GM19324 (cell line): ENCODE measurements around the gene PGLYRP2.

Experiments
- ATAC-seq: cut with Tn5 transposase; IDR thresholded peaks from one replicate; pipeline ENCODE4 v1.9.1; 2021; ENCODE audit warnings: mild to moderate bottlenecking, moderate library complexity; ENCODE audit not compliant: unreplicated experiment, low FRiP score

Gene PGLYRP2

DNA sequence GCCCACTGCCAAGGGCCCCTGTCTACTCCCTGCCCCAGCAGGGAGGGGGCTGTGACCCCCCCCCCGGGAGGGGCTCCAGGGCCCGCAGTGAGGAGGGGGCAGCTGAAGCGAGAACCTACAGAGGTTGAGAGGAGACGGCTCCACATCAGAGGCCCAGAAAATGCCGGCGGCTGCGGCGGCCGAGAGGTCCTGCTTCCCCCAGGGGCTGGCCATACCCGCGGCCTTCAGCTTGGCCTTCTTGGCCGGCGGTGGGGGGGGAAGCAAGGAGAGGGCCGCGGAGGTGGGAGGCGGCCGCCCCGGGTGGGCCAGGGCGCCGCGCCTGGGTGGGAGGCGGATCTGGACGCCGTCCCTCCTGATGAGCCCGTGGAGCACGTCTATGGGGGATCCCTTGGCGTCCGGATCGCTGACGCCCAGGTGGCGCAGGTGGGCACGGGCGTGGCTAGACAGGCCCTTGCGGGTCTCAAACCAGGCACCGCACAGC, 51.3 kb downstream of the PGLYRP2 start:
- ATAC-seq, result no peak

DNA sequence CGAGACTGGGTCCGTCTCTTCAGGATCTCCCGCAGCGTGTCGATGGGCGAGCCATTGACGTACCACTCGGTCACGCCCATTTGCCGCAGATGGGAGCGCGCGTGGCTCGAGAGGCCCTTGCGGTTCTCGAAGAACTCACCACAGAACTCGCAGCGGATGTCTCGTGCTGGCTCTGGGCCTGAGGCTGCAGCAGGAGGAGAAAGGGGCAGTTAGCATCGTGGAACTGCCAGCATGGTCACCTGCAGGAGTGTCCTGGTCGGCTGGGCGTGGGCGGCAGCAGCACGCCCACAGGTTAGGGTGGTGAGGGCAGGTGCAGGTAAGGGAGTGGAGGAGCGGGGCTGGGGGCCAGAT, 52.0 kb downstream of the PGLYRP2 start:
- ATAC-seq, result no peak

DNA sequence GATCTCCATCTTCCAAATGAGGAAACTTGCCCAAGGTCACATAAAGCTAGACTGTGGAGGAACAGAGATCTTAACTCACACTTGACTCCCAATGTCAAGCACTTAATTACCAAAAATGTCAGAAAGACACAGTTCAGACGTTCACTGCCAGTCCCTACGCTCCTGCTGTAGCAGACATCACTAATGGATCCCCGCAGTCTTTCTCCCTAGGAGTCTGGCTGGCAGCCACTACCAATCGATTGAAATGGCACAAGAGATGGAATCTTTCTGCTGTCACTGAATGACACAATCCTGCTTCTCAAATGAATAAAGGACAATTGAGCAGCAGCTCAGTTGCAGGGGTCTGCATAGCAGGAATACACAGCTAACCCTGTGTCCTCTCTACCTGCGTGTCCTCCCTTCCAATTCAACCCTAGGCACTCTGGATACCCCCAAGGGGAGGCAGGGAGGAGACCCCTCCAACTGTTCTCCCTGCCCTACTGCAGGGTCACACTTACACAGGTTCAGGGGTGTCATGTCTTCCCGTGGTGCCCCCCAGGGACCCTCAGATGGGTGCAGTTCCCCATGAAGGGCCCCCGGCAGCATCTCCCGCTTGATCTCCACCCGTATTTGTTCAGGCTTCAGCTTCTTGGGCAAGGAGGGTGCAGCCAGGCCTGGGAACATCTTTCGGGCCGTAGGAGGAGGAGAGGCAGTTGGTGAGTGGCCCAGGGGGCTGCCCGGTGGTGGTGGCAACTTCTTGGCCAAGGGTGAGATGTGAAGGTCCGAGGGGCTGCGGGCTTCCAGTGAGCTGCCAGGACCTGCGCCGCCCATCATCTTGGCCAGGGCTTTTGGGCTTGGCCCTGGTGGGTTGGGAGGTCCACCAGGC, 52.6 kb downstream of the PGLYRP2 start:
- ATAC-seq, result no peak

DNA sequence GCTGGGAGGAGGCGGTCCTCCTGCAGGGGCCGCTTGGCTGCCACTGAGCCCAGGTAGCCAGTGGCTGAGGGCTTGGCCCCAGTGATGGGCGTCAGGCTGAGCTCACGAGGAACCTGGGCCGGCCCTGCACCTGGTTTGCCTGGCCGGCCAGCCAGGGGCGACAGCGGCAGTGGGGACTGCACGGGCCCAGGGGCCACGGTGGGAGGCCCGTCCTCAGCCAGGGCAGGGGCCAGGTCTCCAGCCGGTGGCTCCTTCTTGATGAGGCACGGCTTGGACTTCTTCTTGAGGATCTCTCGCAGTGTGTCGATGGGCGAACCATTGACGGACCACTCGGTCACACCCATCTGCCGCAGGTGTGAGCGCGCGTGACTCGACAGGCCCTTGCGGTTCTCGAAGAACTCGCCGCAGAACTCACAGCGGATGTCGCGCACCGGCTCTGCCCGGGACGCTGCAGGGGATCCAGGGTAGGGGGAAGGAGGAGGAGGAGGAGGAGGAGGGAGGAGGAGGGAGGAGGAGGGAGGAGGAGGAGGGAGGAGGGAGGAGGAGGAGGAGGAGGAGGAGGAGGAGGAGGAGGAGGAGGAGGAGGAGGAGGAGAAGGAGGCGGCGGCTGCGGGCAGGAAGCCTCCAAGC, 53.9 kb downstream of the PGLYRP2 start:
- ATAC-seq, result no peak

DNA sequence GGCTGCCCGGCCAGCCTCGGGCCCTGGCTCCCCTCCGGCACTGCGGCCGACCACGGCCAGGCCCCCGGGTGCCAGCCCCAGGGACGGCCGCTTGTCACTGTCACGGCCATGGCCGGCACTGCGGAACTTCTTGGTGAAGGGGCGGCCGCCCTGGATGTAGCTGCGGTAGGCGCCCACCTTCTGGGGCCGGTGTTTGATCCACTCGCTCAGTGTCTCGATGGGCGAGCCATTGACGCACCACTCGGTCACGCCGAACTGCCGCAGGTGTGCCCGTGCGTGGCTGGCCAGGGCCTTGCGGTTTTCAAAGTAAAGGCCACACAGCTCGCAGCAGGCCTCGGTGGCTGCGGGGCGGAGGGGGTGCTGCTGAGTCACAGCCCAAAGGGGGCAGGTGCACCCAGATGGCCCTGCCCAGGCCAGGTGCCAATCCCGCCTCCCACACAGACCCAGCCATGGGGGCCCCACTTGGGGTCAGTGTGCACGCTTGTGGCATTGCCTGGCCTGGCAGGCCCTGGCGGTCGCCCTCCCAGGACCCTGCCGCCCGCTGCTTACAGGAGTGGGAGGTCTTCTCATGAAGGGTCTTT, 54.5 kb downstream of the PGLYRP2 start:
- no peak for ATAC-seq

DNA sequence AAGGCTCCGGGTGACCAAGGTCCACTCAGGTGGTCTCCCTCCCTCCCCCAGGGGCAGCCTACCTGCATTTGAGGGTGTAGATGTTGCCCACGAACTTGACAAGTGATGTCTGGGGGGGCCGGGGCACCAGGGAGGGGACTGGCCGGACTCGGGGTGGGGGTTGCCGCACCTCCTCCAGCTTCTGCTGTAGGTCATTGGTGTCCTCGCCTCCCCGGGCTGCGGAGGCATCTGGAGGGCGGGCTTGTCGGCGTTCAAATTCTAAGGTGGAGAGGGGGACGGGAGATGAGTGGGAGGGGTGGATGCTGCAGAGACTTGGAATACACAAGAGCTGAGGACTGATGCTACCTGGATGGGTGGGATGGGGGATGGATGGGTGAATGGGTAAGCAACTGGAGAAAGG, 55.2 kb downstream of the PGLYRP2 start:
- no peak for ATAC-seq

DNA sequence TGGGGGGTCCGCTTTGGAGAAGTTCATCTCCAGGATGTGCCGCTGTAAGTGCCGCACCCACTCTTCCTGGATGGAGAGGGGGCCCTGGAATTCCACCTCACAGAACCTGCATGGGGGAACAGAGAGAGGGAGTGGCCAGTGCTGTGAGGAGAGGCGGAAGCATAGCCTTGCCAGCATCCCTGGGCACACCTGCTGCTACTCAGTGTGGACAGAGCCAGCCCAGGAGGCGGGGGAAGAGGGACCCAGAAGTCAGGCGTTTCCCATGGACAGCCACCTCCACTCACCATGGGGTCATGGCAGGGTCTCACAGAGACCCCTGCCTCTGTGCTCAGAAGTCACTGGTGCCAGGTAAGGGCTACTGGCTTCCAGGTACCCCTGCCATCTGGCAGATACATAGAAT, 56.2 kb downstream of the PGLYRP2 start:
- no peak for ATAC-seq

DNA sequence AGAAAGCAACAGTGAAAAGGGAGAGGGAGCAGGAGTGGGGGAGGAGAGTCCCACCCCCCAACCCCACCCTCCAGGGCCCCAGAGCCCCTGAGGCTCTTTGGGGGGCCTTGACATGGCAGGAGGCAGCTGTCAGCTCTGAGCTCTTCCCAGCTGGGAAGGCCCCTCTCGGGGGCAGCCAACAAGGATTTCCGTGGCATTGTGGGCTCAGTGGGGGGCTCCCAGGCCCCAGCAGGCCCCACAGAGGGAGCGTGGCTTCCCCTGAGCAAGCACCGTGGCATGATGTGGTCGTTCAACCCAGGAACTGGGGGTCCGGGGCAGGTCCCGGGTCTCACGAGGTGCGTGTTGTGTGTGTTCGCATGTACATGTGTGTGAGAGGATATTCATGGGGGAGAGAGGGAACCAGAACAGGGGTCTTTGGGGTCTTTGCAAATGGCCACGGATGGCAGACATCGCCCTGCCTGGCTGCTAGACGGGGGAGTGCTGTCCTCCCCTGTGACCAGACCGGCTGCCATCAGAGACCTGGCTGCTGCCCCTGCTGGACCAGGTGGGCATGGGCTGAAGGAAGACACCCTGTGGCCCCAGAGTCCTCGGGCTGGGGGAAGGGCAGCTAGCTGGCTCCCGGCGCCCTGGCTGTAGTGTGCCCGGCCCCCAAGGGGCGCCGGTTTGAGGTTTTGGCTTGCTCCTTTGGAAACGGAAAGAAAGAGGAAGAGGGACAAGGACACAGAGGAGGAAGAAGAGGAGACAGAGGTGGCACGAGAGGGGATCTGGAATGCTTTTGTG, 56.8 kb downstream of the PGLYRP2 start:
- no peak for ATAC-seq

DNA sequence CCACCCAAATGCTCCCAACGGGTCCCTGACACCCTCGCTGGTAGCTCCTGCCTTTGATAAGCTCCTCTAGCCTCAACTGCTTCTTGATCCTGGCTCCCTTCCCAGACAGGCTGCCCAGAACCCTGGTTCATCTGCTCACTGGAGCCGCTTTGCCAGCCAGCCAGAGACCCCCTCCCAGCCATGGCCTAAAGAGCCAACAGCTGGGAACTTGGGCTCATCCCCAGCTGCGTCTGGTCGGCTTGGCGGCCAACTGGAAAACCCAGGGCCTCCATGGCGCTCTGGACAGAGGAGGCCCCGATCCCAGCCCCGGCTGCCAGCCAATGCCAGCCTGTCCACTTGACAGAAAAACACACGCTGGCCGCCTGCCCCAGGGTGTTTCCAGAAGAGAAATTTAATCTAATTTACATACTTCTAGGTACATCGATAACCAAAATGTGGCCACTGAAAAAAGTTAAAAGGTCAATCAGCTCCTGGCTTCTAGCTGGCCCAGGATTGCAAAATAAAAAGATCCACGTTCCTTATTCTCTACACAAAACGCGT, 57.5 kb downstream of the PGLYRP2 start:
- no peak for ATAC-seq

DNA sequence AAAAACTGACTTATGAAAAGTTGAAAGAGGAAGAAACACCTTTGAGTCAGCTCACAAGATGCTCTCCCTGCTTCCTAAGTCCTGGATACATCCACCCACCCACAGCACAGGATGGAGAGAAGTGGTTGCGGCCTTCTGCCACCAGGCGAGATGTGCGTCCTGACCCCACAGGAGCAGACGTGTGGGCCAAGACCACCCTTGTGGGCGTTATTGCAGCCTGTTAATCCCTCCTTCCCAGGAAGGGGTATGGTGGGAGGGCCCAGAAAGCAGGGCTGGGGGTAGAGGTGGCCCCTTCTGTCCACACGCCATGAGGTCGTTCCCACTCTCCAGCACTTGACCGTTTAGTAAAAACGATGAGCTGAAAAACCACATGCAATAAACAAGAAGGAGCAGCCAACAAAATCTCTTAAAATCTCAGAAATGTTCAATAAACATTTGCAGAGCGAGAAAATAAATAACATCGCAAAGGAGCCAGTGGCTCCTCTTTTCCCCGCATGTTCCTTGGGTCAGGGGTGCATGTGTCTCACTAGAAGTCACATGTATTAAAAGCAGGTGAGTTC, 58.1 kb downstream of the PGLYRP2 start:
- ATAC-seq, result no peak

DNA sequence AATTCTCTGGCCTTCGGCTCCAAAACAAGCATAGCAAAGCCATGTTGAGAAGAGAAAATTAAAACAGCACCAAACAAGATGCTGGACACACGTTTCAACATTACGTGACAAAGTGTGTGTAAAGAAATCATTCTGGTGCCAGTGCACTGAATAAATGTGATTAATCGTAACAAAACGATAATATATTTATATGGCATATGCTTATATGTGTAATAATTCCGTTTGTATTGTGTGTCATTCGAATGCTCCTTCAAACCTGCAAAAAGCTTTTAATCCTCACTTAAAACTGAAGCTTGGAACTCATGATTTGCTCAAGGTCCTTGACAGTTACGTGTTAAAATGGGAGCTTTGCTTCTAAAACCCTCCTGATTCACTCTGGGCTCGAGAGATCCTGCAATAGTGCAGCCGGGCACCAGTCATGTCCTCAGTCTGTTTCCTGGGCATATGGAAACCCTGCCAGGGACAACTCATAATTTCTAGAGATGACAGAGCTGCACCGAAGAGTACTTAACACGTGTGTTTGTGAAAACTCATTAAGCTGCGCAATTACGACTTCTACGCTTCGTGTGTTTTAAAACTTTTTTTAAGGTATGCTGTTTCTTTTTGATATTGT, 59.8 kb downstream of the PGLYRP2 start:
- ATAC-seq, result no peak
